HG03571 (cell line): ENCODE results near the gene PATZ1.

Source experiments
- ATAC-seq: cut with Tn5 transposase; IDR thresholded peaks from one replicate; pipeline ENCODE4 v1.9.1; 2021; ENCODE audit not compliant: unreplicated experiment

The PATZ1 gene

GRCh38 chr22:31343235-31344191 is 2.6 kb downstream of the PATZ1 start:
- ATAC-seq = no peak

- no peak for ATAC-seq
Observed at GRCh38 chr22:31342389-31343140, 3.6 kb downstream of the PATZ1 start.

GRCh38 chr22:31341386-31342088 is 4.6 kb downstream of the PATZ1 start:
- ATAC-seq = no peak

- ATAC-seq = no peak
Observed at GRCh38 chr22:31340765-31341247, 5.3 kb downstream of the PATZ1 start.

- ATAC-seq = no peak
Observed at GRCh38 chr22:31340360-31340759, 5.8 kb downstream of the PATZ1 start.

- ATAC-seq = no peak
Observed at GRCh38 chr22:31339148-31339832, 6.9 kb downstream of the PATZ1 start.

- no peak for ATAC-seq
Observed at GRCh38 chr22:31337178-31337577, 9.0 kb downstream of the PATZ1 start.

- no peak for ATAC-seq
Observed at GRCh38 chr22:31334329-31334728, 11.8 kb downstream of the PATZ1 start.

GRCh38 chr22:31333641-31334040 is 12.5 kb downstream of the PATZ1 start:
- ATAC-seq = no peak

- no peak for ATAC-seq
Observed at GRCh38 chr22:31332886-31333285, 13.3 kb downstream of the PATZ1 start.

GRCh38 chr22:31332010-31332409 is 14.1 kb downstream of the PATZ1 start:
- no peak for ATAC-seq

- no peak for ATAC-seq
Observed at GRCh38 chr22:31329453-31330215, 16.5 kb downstream of the PATZ1 start.

GRCh38 chr22:31329029-31329428 is 17.1 kb downstream of the PATZ1 start:
- ATAC-seq = no peak

- ATAC-seq = no peak
Observed at GRCh38 chr22:31328544-31328960, 17.6 kb downstream of the PATZ1 start.

- no peak for ATAC-seq
Observed at GRCh38 chr22:31327806-31328543, 18.2 kb downstream of the PATZ1 start.

GRCh38 chr22:31326877-31327276 is 19.3 kb downstream of the PATZ1 start:
- no peak for ATAC-seq

GRCh38 chr22:31323578-31324550 is 22.3 kb downstream of the PATZ1 start:
- ATAC-seq = no peak

- no peak for ATAC-seq
Observed at GRCh38 chr22:31321421-31321820, 24.7 kb downstream of the PATZ1 start.
